Activated CD4-positive, alpha-beta T cell treated with anti-CD3 and anti-CD28 coated beads for 48 hours (primary cell): ENCODE measurements around the gene CRYZL1.
"Not testable (repeated sequence)": the region's sequence is repeated elsewhere in the genome, so short reads cannot be mapped to it uniquely, and the experiment has no call there.

Experiments
- DNase-seq: peaks from one replicate; pipeline ENCODE4 v3.0.0-alpha.2; 2020

Gene CRYZL1

GRCh38 chr21:33660406-33660805 lies 18.9 kb upstream of the CRYZL1 start:
- DNase-seq: no peak

- no peak for DNase-seq
Measured at GRCh38 chr21:33659568-33659949, 18.0 kb upstream of the CRYZL1 start.

GRCh38 chr21:33658919-33659567 lies 17.5 kb upstream of the CRYZL1 start:
- DNase-seq: no peak

GRCh38 chr21:33657124-33657820 lies 15.7 kb upstream of the CRYZL1 start:
- no peak for DNase-seq

- DNase-seq: no peak
Measured at GRCh38 chr21:33655588-33656221, 14.2 kb upstream of the CRYZL1 start.

- DNase-seq: no peak
Measured at GRCh38 chr21:33654412-33654811, 12.9 kb upstream of the CRYZL1 start.

- no peak for DNase-seq
Measured at GRCh38 chr21:33651965-33652680, 10.6 kb upstream of the CRYZL1 start.

- DNase-seq: no peak
Measured at GRCh38 chr21:33650929-33651509, 9.5 kb upstream of the CRYZL1 start.

GRCh38 chr21:33650230-33650629 lies 8.7 kb upstream of the CRYZL1 start:
- DNase-seq: no peak

- no peak for DNase-seq
Measured at GRCh38 chr21:33648555-33648954, 7.0 kb upstream of the CRYZL1 start.

- no peak for DNase-seq
Measured at GRCh38 chr21:33647587-33647986, 6.0 kb upstream of the CRYZL1 start.

- no peak for DNase-seq
Measured at GRCh38 chr21:33645730-33646129, 4.2 kb upstream of the CRYZL1 start.

- no peak for DNase-seq
Measured at GRCh38 chr21:33644383-33645074, 3.0 kb upstream of the CRYZL1 start.

GRCh38 chr21:33643658-33644311 lies 2.2 kb upstream of the CRYZL1 start:
- no peak for DNase-seq

GRCh38 chr21:33642896-33643657 lies 1.5 kb upstream of the CRYZL1 start:
- DNase-seq: peak; percentile 35

GRCh38 chr21:33642027-33642895 lies 720 bp upstream of the CRYZL1 start, which contains the start of gene ITSN1:
Gene ITSN1, plus strand, starts transcription at chr21:33642501. Its CDS starts 76,328 bp downstream, at chr21:33718829.
- DNase-seq: peak; percentile 100

GRCh38 chr21:33640697-33641351 lies 717 bp downstream of the CRYZL1 start:
- DNase-seq: peak; percentile 5

GRCh38 chr21:33634254-33634653 lies 7.3 kb downstream of the CRYZL1 start:
- no peak for DNase-seq

- not testable (repeated sequence) for DNase-seq
Measured at GRCh38 chr21:33626151-33626550, 15.4 kb downstream of the CRYZL1 start.
